Measurements from ENCODE around the gene GDF15.

GDF15 gene

DNA sequence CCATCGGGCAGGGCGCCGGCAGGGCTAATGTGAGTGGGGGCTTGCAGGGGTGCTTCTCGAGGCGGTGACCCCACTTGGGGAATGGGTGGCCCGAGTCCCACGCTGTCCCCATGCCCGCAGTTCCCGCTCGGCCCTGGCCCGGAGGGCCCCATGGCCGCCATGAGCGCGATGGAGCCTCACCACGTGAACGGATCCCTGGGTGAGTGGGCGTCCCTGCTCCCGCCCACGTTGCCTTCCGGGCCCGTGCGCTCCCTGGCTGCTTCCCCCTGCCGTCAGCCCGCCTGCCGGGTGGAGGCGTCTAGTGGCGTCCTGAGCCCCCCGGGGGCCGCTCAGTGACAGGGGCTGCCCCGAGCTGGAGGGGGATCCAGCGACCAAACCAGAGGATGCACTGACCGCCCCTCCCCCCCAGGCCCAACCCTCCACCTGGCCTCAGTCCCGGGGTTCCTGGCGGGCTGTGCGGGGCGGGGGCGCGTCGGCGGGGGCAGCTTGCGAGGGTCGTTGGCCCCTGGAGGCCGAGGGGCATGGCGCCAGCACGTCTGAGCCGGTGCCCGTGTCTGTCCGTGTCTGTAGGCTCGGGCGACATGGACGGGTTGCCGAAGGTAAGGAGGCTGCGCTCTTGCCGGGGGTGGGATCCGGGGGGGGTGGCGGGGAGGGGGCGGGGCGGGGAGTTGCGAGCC lies 47.2 kb downstream of the GDF15 start:
- Histone ChIP-seq H3K9me3 (ENCODE audit: insufficient read depth, low read length) (no peaks in the 10 kb centered on the region), H3K4me3 (ENCODE audit: insufficient read depth, low read length, poor library complexity, severe bottlenecking) (no peak overlapping the region), H3K4me2 (ENCODE audit: low read depth, low read length, poor library complexity, severe bottlenecking) (peak overlapping the region; percentile 38), H3K36me3 (ENCODE audit: low read length) (no peaks in the 10 kb centered on the region), H4K20me1 (ENCODE audit: low read depth, low read length) (no peaks in the 10 kb centered on the region), H3K9ac (ENCODE audit: low read length) (peak overlapping the region; percentile 27; the same call in 1 of the 2 replicates), H2AFZ (ENCODE audit: low read depth, low read length, severe bottlenecking) (no peak overlapping the region), H3K27me3 (ENCODE audit: low read length) (no peaks in the 10 kb centered on the region), H3K27ac (ENCODE audit: low read depth, low read length) (no peak overlapping the region), H3K79me2 (ENCODE audit: insufficient read depth, low read length) (no peaks in the 10 kb centered on the region), H3K9me2 (replicated peaks; ENCODE audit: insufficient read depth, low read length) (no peaks in the 10 kb centered on the region), H3F3A (ENCODE audit: insufficient read depth) (no peaks in the 10 kb centered on the region)
- no peak for TF ChIP-seq EZH2phosphoT487 (conservative IDR thresholded peaks at IDR 0.05; ENCODE audit: low read length)
- TF ChIP-seq, protein P1, sequence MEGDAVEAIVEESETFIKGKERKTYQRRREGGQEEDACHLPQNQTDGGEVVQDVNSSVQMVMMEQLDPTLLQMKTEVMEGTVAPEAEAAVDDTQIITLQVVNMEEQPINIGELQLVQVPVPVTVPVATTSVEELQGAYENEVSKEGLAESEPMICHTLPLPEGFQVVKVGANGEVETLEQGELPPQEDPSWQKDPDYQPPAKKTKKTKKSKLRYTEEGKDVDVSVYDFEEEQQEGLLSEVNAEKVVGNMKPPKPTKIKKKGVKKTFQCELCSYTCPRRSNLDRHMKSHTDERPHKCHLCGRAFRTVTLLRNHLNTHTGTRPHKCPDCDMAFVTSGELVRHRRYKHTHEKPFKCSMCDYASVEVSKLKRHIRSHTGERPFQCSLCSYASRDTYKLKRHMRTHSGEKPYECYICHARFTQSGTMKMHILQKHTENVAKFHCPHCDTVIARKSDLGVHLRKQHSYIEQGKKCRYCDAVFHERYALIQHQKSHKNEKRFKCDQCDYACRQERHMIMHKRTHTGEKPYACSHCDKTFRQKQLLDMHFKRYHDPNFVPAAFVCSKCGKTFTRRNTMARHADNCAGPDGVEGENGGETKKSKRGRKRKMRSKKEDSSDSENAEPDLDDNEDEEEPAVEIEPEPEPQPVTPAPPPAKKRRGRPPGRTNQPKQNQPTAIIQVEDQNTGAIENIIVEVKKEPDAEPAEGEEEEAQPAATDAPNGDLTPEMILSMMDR (IDR thresholded peaks at IDR 0.05; ENCODE audit: insufficient read depth, low read length, poor library complexity, severe bottlenecking), result no peak

DNA sequence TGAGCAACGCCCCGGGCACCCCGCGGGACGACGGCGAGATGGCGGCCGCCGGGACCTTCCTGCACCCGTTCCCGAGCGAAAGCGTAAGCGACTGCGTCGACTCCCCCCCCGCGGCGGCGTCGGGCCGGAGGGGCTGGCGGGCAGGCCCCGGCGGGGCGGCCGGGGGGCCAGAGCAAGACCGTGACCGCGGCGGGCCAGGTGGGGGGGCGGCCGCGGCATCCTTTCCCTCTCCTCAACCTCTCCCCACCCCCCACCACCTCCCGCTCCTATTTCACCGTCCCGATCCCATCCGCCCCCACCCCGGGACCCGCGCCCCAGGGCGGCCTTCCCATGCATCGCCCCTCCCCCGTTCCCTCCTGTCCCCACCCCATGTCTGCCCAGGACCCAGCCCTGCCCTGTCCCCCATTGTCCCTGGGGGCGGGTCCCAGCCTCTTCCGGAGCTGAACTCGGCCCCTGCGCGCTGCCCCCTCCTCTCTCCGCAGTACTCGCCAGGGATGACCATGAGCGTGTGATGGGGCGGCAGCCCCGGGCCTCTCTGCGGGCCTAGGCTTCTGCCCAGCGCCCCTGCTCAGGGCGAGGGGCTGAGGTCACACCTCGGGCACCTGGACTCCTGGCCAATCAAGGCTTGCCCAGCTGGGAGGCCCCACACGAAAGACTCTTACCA lies 47.9 kb downstream of the GDF15 start:
- no peaks in the 10 kb centered on the region for H3K9me3 ChIP-seq (ENCODE audit: insufficient read depth, low read length)
- H3K9me2 ChIP-seq (replicated peaks; ENCODE audit: insufficient read depth, low read length), result no peaks in the 10 kb centered on the region
- H3K36me3 ChIP-seq (ENCODE audit: low read length), result no peaks in the 10 kb centered on the region
- no peaks in the 10 kb centered on the region for H4K20me1 ChIP-seq (ENCODE audit: low read depth, low read length)
- H3K4me3 ChIP-seq (ENCODE audit: insufficient read depth, low read length, poor library complexity, severe bottlenecking), result no peak overlapping the region
- H3K4me2 ChIP-seq (ENCODE audit: low read depth, low read length, poor library complexity, severe bottlenecking), result no peak overlapping the region
- H3F3A ChIP-seq (ENCODE audit: insufficient read depth), result peaks cover 2% of the 10 kb centered on the region
- no peak overlapping the region for H3K9ac ChIP-seq (ENCODE audit: low read length)
- H3K27ac ChIP-seq (ENCODE audit: low read depth, low read length), result no peak overlapping the region
- TF ChIP-seq EZH2phosphoT487 (conservative IDR thresholded peaks at IDR 0.05; ENCODE audit: low read length), result no peak
- TF ChIP-seq, protein P1 (IDR thresholded peaks at IDR 0.05; ENCODE audit: insufficient read depth, low read length, poor library complexity, severe bottlenecking), result no peak
- H2AFZ ChIP-seq (ENCODE audit: low read depth, low read length, severe bottlenecking), result no peak overlapping the region
- H3K27me3 ChIP-seq (ENCODE audit: low read length), result no peaks in the 10 kb centered on the region
- H3K79me2 ChIP-seq (ENCODE audit: insufficient read depth, low read length), result no peaks in the 10 kb centered on the region

DNA sequence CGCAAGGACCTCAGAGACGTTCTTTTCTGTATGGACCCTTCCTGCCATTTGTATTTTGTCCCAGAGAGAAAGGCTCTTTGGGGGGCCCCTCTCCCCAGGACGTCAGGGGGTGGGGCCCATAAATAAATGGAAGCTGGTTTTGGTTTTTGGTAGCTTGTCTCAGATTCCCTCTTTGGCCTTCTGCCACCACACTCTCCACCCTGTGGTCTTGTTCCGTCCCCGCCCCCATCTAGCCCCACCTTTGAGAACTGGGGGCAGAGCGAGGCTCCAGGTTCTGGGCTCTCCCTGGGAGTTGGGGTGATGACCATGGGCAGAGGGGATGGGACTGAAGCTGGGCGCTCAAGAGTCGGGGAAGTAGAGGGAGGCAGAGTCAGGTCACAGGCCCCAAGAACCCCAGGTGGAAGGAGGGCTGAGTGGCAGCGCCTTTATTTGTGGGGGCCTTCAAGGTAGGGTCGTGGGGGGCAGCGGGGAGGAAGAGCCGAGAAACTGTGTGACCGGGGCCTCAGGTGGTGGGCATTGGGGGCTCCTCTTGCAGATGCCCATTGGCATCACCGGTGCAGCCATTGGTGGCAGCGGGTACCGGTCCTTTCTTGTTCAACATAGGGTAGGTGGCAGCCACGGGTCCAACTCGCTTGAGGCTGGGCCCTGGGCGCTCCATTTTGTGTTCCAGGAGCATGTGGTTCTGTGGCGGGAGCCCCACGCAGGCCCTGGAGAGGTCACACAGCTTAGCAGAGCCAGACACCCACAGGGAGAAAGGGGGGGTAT lies 48.6 kb downstream of the GDF15 start:
- Histone ChIP-seq H3F3A (ENCODE audit: insufficient read depth) (peaks cover 9% of the 10 kb centered on the region), H3K79me2 (ENCODE audit: insufficient read depth, low read length) (no peaks in the 10 kb centered on the region), H3K9ac (ENCODE audit: low read length) (no peak overlapping the region), H3K9me2 (replicated peaks; ENCODE audit: insufficient read depth, low read length) (no peaks in the 10 kb centered on the region), H3K4me3 (ENCODE audit: insufficient read depth, low read length, poor library complexity, severe bottlenecking) (no peak overlapping the region), H3K36me3 (ENCODE audit: low read length) (no peaks in the 10 kb centered on the region), H3K4me2 (ENCODE audit: low read depth, low read length, poor library complexity, severe bottlenecking) (no peak overlapping the region), H3K27me3 (ENCODE audit: low read length) (no peaks in the 10 kb centered on the region), H2AFZ (ENCODE audit: low read depth, low read length, severe bottlenecking) (no peak overlapping the region), H3K9me3 (ENCODE audit: insufficient read depth, low read length) (no peaks in the 10 kb centered on the region), H4K20me1 (ENCODE audit: low read depth, low read length) (no peaks in the 10 kb centered on the region), H3K27ac (ENCODE audit: low read depth, low read length) (no peak overlapping the region)
- TF ChIP-seq, protein P1 (IDR thresholded peaks at IDR 0.05; ENCODE audit: insufficient read depth, low read length, poor library complexity, severe bottlenecking), result no peak
- no peak for TF ChIP-seq EZH2phosphoT487 (conservative IDR thresholded peaks at IDR 0.05; ENCODE audit: low read length)
